ENCODE results near the gene MBOAT2.

- TF ChIP-seq CTCF (IDR thresholded peaks at IDR 0.05; ENCODE audit: borderline replicate concordance, extremely low read depth, low read length, poor library complexity, severe bottlenecking) (no peak), EZH2 (IDR thresholded peaks at IDR 0.05; ENCODE audit: borderline replicate concordance, low read depth, low read length, severe bottlenecking) (no peak)
These were observed 48.5 kb downstream of the MBOAT2 start for GRCh38 chr2:8954990-8955389.
